ENCODE measurements around the gene KCNK17. TPM values are rescaled to one million over a fixed set of nuclear protein-coding genes. Genes with fewer than 3 reads are reported as not detected.

KCNK17 gene
- total RNA-seq, 1 experiment from 2014 or later: 1.2 TPM

- Histone ChIP-seq H3K23me2 (ENCODE audit: insufficient read length, low read depth, low read length, poor library complexity, severe bottlenecking) (no peaks in the 10 kb centered on the region), H2BK20ac (ENCODE audit: low read depth, low read length, poor library complexity, severe bottlenecking) (no peak overlapping the region), H2BK12ac (ENCODE audit: insufficient read length, low read depth, low read length) (no peak overlapping the region), H2BK5ac (ENCODE audit: insufficient read length, low read length) (no peak overlapping the region), H3K23ac (ENCODE audit: insufficient read length, low read depth, low read length) (no peak overlapping the region), H3K9ac (ENCODE audit: extremely low read depth, insufficient read length, low read length) (no peak overlapping the region), H4K8ac (replicated peaks; ENCODE audit: insufficient read length, low read depth, low read length) (no peak overlapping the region), H3K4ac (ENCODE audit: low read depth, low read length) (no peak overlapping the region), H2BK15ac (ENCODE audit: low read depth, low read length) (no peak overlapping the region), H2AK5ac (ENCODE audit: insufficient read length, low read length) (no peak overlapping the region), H4K20me1 (ENCODE audit: control insufficient read depth, insufficient read depth, insufficient read length) (no peaks in the 10 kb centered on the region), H3K27ac (ENCODE audit: insufficient read length, low read depth, low read length) (no peak overlapping the region), H3K4me1 (ENCODE audit: insufficient read depth, low read length) (peaks cover 13% of the 10 kb centered on the region), H3K14ac (ENCODE audit: insufficient read depth, low read length) (no peak overlapping the region), H3K79me2 (ENCODE audit: insufficient read depth, low read length) (no peaks in the 10 kb centered on the region), H3K56ac (ENCODE audit: insufficient read length, low read depth, low read length) (no peak overlapping the region), H4K5ac (ENCODE audit: insufficient read length, low read depth, low read length) (no peak overlapping the region), H3K79me1 (ENCODE audit: insufficient read depth, low read depth, low read length, poor library complexity, severe bottlenecking) (no peaks in the 10 kb centered on the region), H3T11ph (ENCODE audit: low read length) (no peak overlapping the region), H3K4me2 (ENCODE audit: insufficient read depth, insufficient read length, low read length) (no peak overlapping the region), H3K9me3 (ENCODE audit: control insufficient read depth, low read depth, low read length) (no peaks in the 10 kb centered on the region), H2AFZ (ENCODE audit: low read length) (no peak overlapping the region), H3K18ac (ENCODE audit: insufficient read length, low read depth, low read length) (no peak overlapping the region), H2BK120ac (ENCODE audit: low read depth, low read length, poor library complexity, severe bottlenecking) (no peak overlapping the region), H4K91ac (ENCODE audit: insufficient read length, low read depth, low read length) (no peak overlapping the region), H3K27me3 (ENCODE audit: insufficient read depth, low read length) (no peaks in the 10 kb centered on the region)
- no peaks in the 10 kb centered on the region for H3K27me3 Mint-ChIP-seq (ENCODE audit: low read depth)
- no CpG with 5 or more reads among the region's 1 CpG for WGBS (ENCODE audit: extremely low coverage, insufficient read length, low lambda C conversion rate)
- no peaks in the 10 kb centered on the region; a peak in 1 of 5 replicates for H3K9me3 Mint-ChIP-seq
- DNase-seq: no peak
- peaks cover 56 to 61% of the 10 kb centered on the region in 2 experiments for H3K4me1 Mint-ChIP-seq
- H3K36me3 Mint-ChIP-seq (ENCODE audit: insufficient read depth in 1 of 3, low read depth in 3 of 3): peaks cover 0 to 2% (median 0%) of the 10 kb centered on the region in 3 experiments; a peak in 1 of 7 replicates
- H3K27ac Mint-ChIP-seq: peak overlapping the region in 2 of 3 experiments; percentile 9 to 21; a peak in 2 of 7 replicates
- no peak for TF ChIP-seq CTCF (conservative IDR thresholded peaks at IDR 0.05)
- no peak overlapping the region for H3K4me3 Mint-ChIP-seq
Observed at GRCh38 chr6:39269961-39270360, 44.3 kb downstream of the KCNK17 start.

All from H9 (cell line).